ENCODE data around the gene MYO1D.
"Not testable (repeated sequence)": the region's sequence is repeated elsewhere in the genome, so short reads cannot be mapped to it uniquely, and the experiment has no call there.

Gene MYO1D

DNA sequence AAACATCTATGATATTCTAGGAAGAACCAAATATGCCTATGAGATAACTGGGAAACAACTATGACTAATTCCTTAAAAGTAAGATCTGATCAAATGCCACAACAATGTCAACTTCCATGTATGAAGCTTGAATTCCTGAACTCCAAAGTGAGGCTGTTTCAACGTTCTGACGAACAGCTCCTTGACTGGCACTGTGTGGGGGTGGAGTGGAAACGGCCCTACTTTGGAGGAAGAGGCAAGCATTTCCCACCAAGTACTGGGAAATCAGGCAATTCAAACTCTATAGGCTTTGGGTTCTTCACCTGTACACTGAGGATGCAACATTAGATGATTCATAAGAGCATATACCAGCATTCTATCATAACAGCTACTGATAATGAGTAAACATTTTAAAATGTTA lies 203.0 kb downstream of the MYO1D start:
- DNase-seq (ENCODE audit: low read depth) = no peak

DNA sequence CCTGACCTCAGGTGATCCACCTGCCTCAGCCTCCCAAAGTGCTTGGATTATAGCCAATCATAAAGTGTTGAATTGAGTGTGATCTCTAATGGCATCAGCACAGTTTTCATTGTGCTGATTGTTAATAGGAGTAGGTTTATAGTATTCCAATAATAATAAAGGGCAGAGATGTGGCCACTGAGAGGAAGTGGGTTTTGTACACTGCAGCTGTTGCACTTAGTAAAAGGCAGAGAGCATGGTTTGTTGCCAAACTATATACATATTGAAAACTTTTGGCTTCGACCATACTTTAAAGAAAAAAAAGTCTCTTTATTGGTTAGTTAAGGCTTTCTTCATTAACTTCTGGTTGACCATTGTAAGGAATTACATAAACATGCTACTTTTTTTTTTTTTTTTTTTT lies 204.2 kb downstream of the MYO1D start:
- no peak for DNase-seq (ENCODE audit: low read depth)

DNA sequence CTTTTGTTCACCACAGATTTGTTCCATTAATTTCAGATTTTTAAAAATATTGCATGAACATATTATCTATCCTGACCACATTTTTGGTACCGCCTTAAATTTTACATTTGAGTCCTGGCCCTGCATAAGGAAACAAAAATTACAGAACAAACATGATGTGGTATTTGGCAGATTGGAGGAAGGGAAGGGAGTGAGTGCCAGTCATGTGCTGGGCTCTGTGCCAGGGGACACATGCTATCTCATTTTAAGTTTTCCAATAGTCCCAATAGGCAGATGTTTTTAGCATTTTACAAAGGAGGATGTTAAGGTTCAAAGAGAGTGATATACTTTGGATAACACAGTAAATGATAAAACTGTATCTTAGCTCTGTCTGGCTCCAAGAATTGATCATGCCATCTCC lies 205.0 kb downstream of the MYO1D start:
- DNase-seq (ENCODE audit: low read depth) = no peak

DNA sequence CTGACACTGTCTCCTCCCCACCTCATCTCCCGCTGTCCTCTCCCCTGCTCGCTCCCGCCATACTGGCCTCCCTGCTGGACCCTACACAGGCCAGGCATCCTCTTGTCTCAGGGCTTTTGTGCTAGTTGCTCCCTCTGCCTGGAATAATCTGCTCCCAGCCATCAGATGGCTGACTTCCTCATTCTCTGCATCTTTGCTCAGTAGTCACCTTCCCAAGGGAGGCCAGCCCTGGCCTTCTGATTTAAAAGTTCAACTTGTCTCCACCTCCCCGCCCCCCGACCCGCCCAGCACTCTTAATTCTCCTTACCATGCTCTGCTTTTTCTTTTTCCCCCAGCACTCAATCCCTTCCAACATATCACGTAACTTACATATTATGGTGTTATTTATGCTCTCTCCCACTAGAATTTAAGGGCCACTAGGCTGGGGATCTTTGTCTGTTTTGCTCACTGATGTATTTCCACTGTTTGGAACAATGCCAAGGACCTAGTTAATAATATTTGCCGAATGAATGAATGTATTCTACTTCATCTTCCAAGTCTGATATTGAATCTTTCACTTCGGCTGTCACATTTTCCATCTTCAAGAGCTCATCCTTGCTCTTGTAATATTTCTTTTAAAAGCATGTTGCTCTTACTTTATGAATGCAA lies 211.9 kb downstream of the MYO1D start:
- DNase-seq (ENCODE audit: low read depth) = no peak

DNA sequence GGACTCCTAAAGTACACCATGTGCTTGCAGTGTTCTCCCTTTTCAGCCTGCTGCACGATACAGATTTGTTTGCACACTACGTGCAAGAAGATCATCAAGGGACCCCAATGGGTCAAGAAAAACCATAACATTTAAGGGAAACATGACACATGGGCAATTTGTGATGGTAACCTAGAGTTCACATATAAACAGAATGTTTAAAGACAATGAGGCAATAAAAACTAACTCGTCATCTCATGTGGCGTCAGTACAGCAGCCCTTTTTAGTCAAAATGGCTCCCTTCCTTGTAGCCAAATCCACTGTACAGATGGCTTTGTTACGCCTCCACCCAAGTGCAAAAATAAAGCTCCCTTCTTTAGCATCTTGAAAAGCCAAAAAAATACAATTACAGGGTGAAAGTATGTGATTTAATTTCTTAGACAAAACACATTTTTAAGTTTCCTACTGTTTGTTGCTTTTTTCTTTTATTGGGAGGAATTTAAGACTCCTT lies 216.4 kb downstream of the MYO1D start:
- no peak for DNase-seq (ENCODE audit: low read depth)

DNA sequence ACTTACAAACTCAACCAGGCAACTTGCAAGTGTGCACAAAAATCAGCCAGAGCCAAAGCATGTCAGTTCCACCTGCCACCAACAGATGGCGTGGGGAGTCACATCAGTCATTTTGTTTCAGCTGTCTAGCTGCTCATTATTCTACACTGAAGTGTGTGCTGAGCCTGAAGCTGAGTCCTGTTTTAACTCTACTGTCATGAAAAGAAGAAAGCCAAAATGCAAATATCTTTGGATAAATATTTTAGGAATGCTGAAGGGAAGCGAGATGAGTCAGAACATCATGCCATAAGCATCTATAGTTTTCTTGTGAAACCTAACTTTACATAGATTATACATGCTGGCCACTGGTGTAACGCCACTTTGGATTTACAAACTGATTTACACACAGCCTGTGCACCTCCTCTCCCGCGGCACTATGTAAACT lies 217.5 kb downstream of the MYO1D start:
- DNase-seq (ENCODE audit: low read depth) = peak; percentile 7

DNA sequence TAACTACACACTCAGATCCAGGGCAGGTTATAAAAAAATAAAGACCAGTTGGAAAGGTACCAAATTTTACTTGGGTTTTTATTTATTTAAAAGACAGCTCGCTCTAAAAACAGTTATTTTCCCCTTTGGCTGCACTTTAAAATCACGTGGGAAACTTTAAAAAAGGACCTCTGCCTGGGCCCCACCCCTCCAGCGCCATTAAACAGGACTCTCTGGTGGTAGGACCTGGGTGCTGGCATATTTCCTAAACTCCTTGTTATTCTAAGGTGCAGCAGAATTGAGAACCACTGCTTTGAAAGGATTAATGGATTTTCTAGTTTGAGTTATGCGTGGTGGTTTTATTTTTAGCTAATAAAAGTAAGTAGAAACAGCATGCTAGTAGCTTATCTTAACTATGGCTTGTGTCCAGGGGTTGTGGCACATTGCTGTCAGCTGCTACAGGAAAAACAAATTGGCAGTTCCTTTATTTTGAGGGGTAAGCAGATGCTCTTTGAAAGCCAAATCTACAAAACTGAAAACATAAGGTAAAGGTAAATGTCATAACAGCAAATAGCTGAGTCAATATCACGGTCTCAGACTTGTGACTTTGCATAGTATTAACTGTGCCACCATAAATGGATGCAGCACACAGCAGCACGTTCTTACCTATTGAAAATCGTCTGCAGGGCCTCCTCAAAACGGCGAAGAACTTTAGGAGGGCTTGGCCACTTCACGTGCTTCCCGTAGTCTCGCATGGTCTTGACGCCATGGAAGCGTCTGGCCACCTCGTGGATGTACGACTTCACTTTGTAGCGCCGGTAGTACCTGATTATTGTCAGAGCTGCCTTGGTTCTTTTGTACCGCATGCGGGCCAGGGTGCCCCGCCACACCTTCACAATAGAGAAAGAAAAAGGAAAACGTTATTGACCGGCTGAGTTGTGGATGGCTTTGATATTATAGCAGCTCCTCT lies 218.2 kb downstream of the MYO1D start:
- DNase-seq (ENCODE audit: low read depth) = no peak

DNA sequence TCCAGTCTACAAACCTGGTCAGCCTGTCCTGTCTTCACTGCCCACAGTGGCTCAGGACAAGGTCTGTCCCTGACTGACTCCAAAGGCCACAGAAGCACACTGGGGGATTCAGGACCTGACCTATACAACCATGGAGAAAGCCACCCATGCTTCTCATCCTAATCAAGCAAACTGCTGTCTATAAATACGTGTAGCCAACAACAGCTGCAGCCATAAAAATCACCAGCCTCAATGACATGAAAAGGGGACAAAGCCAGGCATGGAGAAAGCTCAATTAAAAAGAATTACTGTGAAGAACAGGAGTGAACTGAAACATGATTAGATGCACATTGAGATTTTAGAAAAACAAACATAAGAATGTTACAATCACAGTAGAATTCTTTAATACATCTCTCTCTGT lies 220.0 kb downstream of the MYO1D start:
- DNase-seq (ENCODE audit: low read depth) = no peak

DNA sequence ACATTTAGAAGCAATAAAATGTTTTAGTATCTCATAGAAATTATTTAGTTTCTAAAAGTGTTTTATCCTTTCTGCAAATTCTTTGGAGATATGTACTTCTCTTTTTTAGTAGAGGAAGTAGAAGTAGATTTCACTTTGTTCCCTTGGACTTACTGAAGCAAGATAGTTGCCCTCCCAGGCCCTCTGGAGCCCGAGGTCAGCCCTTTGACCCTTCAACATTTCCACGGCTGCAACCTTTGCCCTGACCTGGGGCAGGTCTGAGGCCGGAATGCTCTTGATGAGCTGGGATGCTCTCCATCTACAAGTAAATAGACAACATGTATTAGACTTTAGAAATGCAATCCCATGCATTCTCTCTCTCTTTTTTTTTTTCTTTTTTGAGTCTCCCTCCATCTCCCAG lies 222.6 kb downstream of the MYO1D start:
- no peak for DNase-seq (ENCODE audit: low read depth)

DNA sequence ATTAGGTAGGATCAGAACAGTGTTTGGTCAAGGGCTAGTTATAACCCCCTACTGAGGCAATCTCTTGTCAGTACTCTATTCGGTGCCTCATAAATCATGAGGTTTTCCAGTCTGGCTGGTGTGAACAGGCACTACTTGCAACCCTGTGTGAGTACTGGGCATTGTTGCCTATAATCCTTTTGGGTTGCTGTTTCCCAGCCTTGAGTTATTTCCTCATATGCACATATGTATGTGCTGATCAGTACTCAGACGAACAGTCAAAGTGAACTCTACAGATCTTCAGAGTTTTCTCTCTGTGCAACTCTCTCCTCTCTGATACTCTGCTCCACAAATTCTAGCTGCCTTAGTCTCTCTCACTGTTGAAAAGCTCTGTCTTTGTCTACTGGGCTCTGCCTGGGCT lies 225.8 kb downstream of the MYO1D start:
- DNase-seq (ENCODE audit: low read depth) = no peak

DNA sequence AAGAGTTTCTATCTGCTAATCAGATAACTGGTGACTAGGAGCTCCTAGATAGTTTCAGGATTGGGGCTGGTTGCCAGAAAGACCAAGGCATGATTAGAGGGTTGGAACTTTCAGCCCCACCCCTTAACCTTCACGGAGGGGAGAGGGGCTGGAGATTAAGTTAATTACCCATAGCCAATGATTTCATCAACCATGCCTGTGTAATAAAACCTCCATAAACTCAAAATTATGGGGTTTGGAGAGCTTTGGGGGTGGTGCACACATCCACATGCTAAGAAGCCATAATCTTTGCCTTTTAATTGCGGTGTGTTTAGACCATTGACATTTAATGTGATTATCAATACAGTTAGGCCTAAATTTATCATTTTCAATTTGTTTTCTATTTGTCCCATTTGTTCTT lies 228.5 kb downstream of the MYO1D start:
- DNase-seq (ENCODE audit: low read depth) = no peak

DNA sequence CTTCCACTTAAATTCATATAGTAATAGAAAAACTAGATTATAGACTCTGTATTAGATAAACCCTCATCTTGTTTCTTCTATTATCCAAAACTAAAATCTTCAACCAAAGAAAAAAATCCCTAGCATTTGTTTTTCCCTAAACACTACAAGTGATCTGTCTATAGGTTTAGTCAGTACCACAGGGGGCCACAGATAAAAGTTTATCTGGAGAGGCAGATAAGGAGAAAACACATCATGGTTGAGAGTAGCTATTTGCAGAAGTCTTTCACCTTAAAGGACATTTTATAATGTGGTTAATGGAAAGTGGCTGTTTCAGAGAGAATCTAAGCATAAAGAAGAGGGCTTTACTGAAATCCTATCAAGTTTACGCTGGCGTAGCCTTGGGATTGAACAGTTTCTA lies 230.0 kb downstream of the MYO1D start:
- no peak for DNase-seq (ENCODE audit: low read depth)

DNA sequence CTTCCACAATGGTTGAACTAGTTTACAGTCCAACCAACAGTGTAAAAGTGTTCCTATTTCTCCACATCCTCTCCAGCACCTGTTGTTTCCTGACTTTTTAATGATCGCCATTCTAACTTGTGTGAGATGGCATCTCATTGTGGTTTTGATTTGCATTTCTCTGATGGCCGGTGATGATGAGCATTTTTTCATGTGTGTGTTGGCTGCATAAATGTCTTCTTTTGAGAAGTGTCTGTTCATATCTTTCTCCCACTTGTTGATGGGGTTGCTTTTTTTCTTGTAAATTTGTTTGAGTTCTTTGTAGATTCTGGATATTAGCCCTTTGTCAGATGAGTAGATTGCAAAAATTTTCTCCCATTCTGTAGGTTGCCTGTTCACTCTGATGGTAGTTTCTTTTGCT lies 235.4 kb downstream of the MYO1D start:
- not testable (repeated sequence) for DNase-seq (ENCODE audit: low read depth)

DNA sequence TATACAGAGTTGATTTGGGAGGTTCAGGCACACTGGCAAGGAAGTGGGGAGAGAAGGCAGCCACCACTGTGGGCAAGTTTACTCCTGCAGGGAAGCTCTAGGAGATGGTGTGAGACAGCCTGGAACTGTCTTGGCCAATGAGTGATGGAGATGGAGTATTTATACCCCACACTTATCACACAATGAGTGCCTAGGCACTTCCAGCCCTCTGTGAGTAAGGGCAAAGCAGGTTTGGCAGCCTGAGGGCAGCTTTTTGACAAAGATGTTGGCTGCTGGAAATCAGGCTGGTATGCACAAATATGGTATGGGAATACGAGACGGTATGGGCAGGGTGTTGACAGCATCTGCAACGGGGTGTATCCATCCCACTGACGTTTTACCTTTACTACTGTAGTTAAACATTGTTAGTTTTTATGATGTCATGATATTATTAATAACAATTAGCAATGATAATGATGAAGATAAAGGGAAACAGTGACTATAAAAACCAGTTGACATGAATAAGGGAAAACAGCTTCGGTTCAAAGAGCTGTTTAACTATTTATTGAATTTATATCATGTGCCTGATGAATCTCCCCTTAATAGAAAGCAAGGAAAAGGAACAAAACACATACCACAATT lies 240.2 kb downstream of the MYO1D start:
- DNase-seq (ENCODE audit: low read depth) = no peak

DNA sequence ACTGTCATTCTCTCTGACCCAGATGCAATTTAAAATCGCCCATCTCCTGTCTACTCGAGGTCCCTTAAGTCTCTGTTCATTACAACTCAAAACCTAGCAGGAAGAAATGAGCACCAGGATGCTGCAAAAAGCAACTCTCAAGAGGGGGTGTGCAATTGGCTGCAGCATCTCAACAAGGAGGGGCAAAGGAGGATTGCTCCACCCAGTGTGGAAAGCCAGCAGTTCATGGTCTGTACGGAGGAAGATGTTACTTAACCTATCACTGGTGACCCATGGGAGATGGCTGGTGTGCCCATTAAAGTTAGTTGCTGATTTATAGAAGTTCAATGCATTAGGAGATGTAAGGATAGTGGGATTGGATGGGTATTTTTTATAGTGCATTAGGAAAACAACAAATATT lies 242.8 kb downstream of the MYO1D start:
- no peak for DNase-seq (ENCODE audit: low read depth)

DNA sequence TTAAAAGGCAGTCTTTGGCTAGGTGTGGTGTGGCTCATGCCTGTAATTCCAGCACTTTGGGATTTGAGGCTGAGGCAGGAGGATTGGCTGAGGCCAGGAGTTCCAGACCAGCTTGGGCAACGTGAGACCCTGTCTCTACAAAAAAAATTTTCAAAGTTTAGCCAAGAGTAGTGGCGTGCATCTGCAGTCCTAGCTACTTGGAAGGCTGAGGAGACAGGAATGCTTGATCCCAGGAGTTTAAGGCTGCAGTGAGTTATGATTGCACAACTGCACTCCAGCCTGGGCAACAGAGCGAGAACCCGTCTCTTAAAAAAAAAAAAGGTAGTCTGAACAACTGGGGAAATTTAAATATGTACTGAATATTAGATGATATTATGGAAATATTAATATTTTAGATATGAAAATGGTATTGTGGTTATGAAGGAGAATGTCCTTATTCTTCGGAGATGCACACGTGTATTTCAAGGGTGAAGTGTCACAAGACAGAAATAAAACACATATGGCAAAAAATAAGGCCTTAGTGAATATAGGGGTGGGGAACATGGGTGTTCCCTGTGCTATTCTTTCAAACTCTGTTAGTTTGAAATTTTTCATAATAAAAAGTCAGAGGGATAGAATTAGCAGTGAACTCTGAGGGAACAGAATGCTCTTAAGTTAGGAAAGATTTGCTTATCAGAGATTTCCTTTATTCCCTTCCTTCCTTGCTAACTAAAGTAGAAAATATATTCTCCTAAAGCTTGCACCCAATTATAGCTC lies 245.4 kb downstream of the MYO1D start:
- no peak for DNase-seq (ENCODE audit: low read depth)

DNA sequence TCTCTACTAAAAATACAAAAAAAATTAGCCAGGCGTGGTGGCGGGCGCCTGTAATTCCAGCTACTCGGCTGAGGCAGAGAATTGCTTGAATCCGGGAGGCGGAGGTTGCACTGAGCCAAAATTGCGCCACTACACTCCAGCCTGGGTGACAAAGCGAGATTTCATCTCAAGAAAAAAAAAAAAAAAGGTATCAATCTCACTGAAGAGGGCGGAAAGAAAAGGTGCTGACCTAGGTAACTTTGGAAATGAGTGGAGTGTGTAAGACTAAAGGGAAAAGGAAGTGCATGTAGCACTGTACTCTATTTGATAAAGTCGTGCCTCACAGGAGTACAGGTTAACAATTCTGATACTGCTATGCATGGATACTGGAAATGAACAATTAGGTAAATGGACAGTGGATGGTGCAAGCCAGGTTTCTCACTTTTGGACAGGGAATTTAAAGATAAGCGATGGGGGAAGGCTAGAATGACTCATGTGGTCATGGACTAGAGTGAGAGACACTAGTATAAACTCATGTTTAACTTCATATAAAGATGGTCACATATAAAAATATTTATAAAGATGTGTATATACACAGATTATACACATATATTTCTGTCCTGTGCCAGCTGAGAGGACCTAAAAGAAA lies 247.2 kb downstream of the MYO1D start:
- DNase-seq (ENCODE audit: low read depth) = no peak

DNA sequence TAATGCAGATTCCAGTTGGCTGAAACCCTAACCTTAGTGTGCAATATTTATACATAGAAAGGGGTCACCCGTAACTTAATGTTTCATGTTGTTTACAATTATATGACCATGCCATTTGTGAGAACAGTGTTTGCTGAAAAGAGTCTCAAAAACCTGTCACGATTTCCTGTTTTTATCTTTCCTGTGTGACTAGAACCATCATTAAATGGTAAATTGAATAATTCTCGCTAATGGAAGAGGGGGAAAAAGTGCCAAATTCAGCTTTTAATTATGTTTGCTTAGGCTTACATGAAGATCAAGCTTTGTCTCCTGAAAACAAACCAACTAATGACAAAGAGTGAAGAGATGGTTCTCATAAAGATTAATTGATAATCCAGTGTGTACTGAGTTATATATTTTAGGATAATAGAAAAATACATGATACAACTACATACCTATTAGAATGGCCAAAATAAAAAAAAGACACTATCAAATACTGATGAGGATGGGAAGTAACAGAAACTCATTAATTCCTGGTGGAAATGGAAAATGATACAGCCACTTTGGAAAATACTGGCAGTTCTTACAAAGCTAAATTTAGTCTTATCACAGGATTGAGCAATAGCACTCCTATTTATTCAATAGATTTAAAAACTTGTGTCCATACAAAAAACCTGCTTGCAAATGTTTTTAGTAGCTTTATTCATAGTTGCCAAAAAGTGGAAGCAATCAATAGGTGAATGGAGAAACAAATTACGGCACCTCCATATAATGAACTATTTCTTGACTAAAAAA lies 248.5 kb downstream of the MYO1D start:
- DNase-seq (ENCODE audit: low read depth) = no peak

DNA sequence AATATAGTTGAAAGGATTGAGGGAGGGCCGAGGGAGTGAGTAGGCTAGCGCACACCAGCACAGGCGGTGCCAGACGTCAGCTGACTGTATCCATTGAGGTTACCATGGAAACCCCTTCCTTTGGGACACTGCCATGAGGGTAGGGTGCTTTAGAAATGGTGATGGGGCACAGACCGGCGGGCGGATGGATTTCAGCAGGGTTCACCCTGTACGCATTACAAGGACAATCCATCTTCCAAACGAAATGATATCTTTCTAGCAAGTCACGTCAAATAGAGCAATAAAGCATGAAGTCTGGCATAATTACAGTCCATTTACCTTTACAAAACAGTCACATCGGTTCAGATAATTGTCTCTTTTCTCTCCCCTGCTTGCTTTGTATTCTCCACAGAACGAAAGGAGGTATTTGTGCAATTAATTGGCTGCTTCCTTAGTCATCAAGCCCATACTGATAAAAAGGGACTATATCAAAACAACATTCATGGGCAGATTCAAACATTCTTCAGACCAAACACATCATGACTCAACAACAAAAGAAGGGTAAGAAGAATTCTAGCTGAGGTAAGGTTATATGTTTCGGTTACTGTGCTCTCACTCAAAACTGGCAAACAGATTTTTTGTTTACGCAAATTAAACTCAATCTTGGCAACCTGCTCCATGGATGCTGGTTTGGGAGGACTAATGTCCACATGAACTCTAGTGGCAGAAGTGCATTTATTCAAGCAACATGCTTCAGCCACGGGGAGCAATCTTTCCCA lies 249.5 kb downstream of the MYO1D start:
- DNase-seq (ENCODE audit: low read depth) = no peak

DNA sequence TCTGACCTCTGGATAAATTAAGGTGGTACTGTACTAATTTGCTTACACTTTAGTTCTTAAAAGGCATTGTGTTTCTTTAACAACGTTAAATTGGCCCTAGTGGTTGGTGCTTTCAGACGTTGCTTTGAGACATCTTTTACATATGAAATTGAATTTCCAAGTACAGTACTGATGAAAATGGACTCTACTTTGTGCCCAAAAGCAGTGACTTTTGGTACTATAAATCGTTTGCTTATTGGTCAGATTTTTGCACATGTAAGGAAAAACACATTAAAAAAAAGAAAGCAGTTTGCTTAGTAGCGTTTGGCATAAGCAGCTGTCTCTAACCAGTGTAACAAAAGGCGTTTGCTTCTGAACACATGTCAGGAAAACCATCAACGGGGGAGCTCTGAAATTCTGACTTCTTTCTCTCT lies 250.5 kb downstream of the MYO1D start:
- no peak for DNase-seq (ENCODE audit: low read depth)

Measured in GM04503 (cell line).